ENCODE results near the gene SPOCK1. TPM values are rescaled to one million over a fixed set of nuclear protein-coding genes. Genes with fewer than 3 reads are reported as not detected.

Gene SPOCK1
- total RNA-seq, 1 experiment from 2014 or later = 9.8 TPM

GRCh38 chr5:137291031-137291430 is 208.1 kb downstream of the SPOCK1 start:
- Histone ChIP-seq H3K4me1 (ENCODE audit: insufficient read depth, low read length) (peaks cover 36% of the 10 kb centered on the region), H4K20me1 (ENCODE audit: low read length) (no peaks in the 10 kb centered on the region), H3K36me3 (ENCODE audit: low read depth, low read length) (no peaks in the 10 kb centered on the region), H3K27ac (ENCODE audit: low read length) (no peak overlapping the region), H3F3A (ENCODE audit: low read length, unreplicated experiment) (no peaks in the 10 kb centered on the region), H3K4me2 (ENCODE audit: low read length) (no peak overlapping the region), H3K27me3 (ENCODE audit: low read length) (no peaks in the 10 kb centered on the region), H3K9me3 (ENCODE audit: low read length) (no peaks in the 10 kb centered on the region), H3K9me2 (replicated peaks; ENCODE audit: low read length) (no peaks in the 10 kb centered on the region), H3K4me3 (ENCODE audit: low read length) (no peak overlapping the region), H3K79me2 (ENCODE audit: low read length) (no peaks in the 10 kb centered on the region), H2AFZ (ENCODE audit: low read length) (no peak overlapping the region), H3K9ac (ENCODE audit: low read length) (no peak overlapping the region)
- no TSS peak for BruUV-seq (replicated peaks)
- no peak for TF ChIP-seq EZH2phosphoT487 (IDR thresholded peaks at IDR 0.05; ENCODE audit: borderline replicate concordance, low read length)
- TF ChIP-seq CTCF (conservative IDR thresholded peaks at IDR 0.05; ENCODE audit: low read depth, low read length) = no peak
- no peak for TF ChIP-seq EZH2 (IDR thresholded peaks at IDR 0.05; ENCODE audit: low read length, unreplicated experiment)
- ChIA-PET POLR2A (ENCODE audit: unreplicated experiment) (no interaction called here), CTCF (no interaction called here)
- intact Hi-C loops (cut with micrococcal nuclease) = loop anchor here (5.0 kb wide), 1 partner anchor 214 kb away; no protein-coding TSS in a partner anchor
- DNase-seq = no peak
- no peak for ATAC-seq

GRCh38 chr5:137290373-137290772 is 208.8 kb downstream of the SPOCK1 start:
- no peaks in the 10 kb centered on the region for H4K20me1 ChIP-seq (ENCODE audit: low read length)
- no peaks in the 10 kb centered on the region for H3K9me3 ChIP-seq (ENCODE audit: low read length)
- no peaks in the 10 kb centered on the region for H3K9me2 ChIP-seq (replicated peaks; ENCODE audit: low read length)
- no TSS peak for BruUV-seq (replicated peaks)
- no peak overlapping the region for H3K4me3 ChIP-seq (ENCODE audit: low read length)
- CTCF ChIA-PET = no interaction called here
- peaks cover 30% of the 10 kb centered on the region for H3K4me1 ChIP-seq (ENCODE audit: insufficient read depth, low read length)
- ATAC-seq (no peak), DNase-seq (no peak)
- TF ChIP-seq EZH2phosphoT487 (IDR thresholded peaks at IDR 0.05; ENCODE audit: borderline replicate concordance, low read length) (no peak), EZH2 (IDR thresholded peaks at IDR 0.05; ENCODE audit: low read length, unreplicated experiment) (no peak), CTCF (conservative IDR thresholded peaks at IDR 0.05; ENCODE audit: low read depth, low read length) (no peak)
- H3K79me2 ChIP-seq (ENCODE audit: low read length) = no peaks in the 10 kb centered on the region
- POLR2A ChIA-PET (ENCODE audit: unreplicated experiment) = no interaction called here
- H2AFZ ChIP-seq (ENCODE audit: low read length) = no peak overlapping the region
- H3F3A ChIP-seq (ENCODE audit: low read length, unreplicated experiment) = no peaks in the 10 kb centered on the region
- no peak overlapping the region for H3K27ac ChIP-seq (ENCODE audit: low read length)
- no peak overlapping the region for H3K4me2 ChIP-seq (ENCODE audit: low read length)
- intact Hi-C loops (cut with micrococcal nuclease) = loop anchor here (5.0 kb wide), 1 partner anchor 213 kb away; no protein-coding TSS in a partner anchor
- no peaks in the 10 kb centered on the region for H3K27me3 ChIP-seq (ENCODE audit: low read length)
- no peak overlapping the region for H3K9ac ChIP-seq (ENCODE audit: low read length)
- H3K36me3 ChIP-seq (ENCODE audit: low read depth, low read length) = no peaks in the 10 kb centered on the region

DNA sequence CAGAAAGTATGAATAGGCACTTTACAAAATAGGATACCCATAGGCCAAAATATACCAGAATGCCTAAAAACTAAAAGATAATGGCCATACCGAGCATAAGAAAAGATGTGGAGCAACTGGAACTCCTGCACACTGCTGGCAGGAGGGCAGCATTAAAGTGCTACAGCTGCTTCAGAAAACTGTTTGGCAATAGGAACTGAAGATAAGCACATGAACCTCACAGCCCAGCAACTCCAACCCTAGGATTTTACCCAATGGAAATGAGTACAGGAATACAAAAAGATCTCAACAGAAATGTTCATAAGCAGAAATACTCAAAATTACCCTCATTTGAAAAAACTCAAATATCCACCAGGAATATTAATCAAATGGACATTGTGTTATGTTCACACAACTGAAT is 209.3 kb downstream of the SPOCK1 start:
- no peaks in the 10 kb centered on the region for H4K20me1 ChIP-seq (ENCODE audit: low read length)
- H3F3A ChIP-seq (ENCODE audit: low read length, unreplicated experiment) = no peaks in the 10 kb centered on the region
- no peak overlapping the region for H3K4me2 ChIP-seq (ENCODE audit: low read length)
- BruUV-seq (replicated peaks) = no TSS peak
- H3K9me3 ChIP-seq (ENCODE audit: low read length) = no peaks in the 10 kb centered on the region
- H3K27me3 ChIP-seq (ENCODE audit: low read length) = no peaks in the 10 kb centered on the region
- TF ChIP-seq CTCF (conservative IDR thresholded peaks at IDR 0.05; ENCODE audit: low read depth, low read length) (no peak), EZH2 (IDR thresholded peaks at IDR 0.05; ENCODE audit: low read length, unreplicated experiment) (no peak), EZH2phosphoT487 (IDR thresholded peaks at IDR 0.05; ENCODE audit: borderline replicate concordance, low read length) (no peak)
- no peak overlapping the region for H3K9ac ChIP-seq (ENCODE audit: low read length)
- ChIA-PET CTCF (no interaction called here), POLR2A (ENCODE audit: unreplicated experiment) (no interaction called here)
- H3K36me3 ChIP-seq (ENCODE audit: low read depth, low read length) = no peaks in the 10 kb centered on the region
- H3K4me1 ChIP-seq (ENCODE audit: insufficient read depth, low read length) = peaks cover 25% of the 10 kb centered on the region
- intact Hi-C loops (cut with micrococcal nuclease) = loop anchor here (5.0 kb wide), 1 partner anchor 213 kb away; no protein-coding TSS in a partner anchor
- no peak overlapping the region for H3K27ac ChIP-seq (ENCODE audit: low read length)
- H3K4me3 ChIP-seq (ENCODE audit: low read length) = no peak overlapping the region
- H2AFZ ChIP-seq (ENCODE audit: low read length) = no peak overlapping the region
- ATAC-seq (no peak), DNase-seq (no peak)
- no peaks in the 10 kb centered on the region for H3K9me2 ChIP-seq (replicated peaks; ENCODE audit: low read length)
- H3K79me2 ChIP-seq (ENCODE audit: low read length) = no peaks in the 10 kb centered on the region
